GM18907 (cell line): Measurements from ENCODE around the gene CROT.

Experiments used
- ATAC-seq: cut with Tn5 transposase; IDR thresholded peaks from one replicate; pipeline ENCODE4 v1.9.1; 2021; ENCODE audit warnings: mild to moderate bottlenecking, moderate library complexity; ENCODE audit not compliant: unreplicated experiment

CROT gene

GRCh38 chr7:87413029-87413428, 67.6 kb downstream of the CROT start:
- no peak for ATAC-seq

- no peak for ATAC-seq
Measured at GRCh38 chr7:87413951-87414793, 68.7 kb downstream of the CROT start.

GRCh38 chr7:87414794-87415188, 69.3 kb downstream of the CROT start:
- no peak for ATAC-seq

- peak; percentile 79 for ATAC-seq
Measured at GRCh38 chr7:87416682-87417587, 71.5 kb downstream of the CROT start.

- no peak for ATAC-seq
Measured at GRCh38 chr7:87420173-87420572, 74.7 kb downstream of the CROT start.

- ATAC-seq, result no peak
Measured at GRCh38 chr7:87424075-87424474, 78.6 kb downstream of the CROT start.

GRCh38 chr7:87426160-87426559, 80.7 kb downstream of the CROT start:
- ATAC-seq, result peak; percentile 79

GRCh38 chr7:87427288-87427687, 81.8 kb downstream of the CROT start:
- no peak for ATAC-seq

GRCh38 chr7:87432536-87432935, 87.1 kb downstream of the CROT start:
- ATAC-seq, result no peak

GRCh38 chr7:87435546-87435945, 90.1 kb downstream of the CROT start:
- no peak for ATAC-seq

GRCh38 chr7:87445897-87446296, 100.4 kb downstream of the CROT start:
- ATAC-seq, result peak; percentile 98

- no peak for ATAC-seq
Measured at GRCh38 chr7:87447116-87447635, 101.7 kb downstream of the CROT start.

GRCh38 chr7:87448388-87448787, 102.9 kb downstream of the CROT start:
- ATAC-seq, result no peak
